D721Med (cell line): ENCODE data around the gene ADGRA1.
"Not testable (repeated sequence)": the region's sequence is repeated elsewhere in the genome, so short reads cannot be mapped to it uniquely, and the experiment has no call there.

Experiments used
- DNase-seq: peaks from one replicate; pipeline ENCODE4 v3.0.0; 2011; ENCODE audit warnings: low spot score; ENCODE audit not compliant: insufficient read length
- FAIRE-seq: peaks from 2 replicates; lab custom pipeline; 2011; peaks lifted over from hg19 to GRCh38; lab: Jason Lieb, UNC
- CTCF ChIP-seq: IDR thresholded peaks from 2 replicates; pipeline ENCODE4 v1.5.1; 2012; ENCODE audit warnings: mild to moderate bottlenecking, control low read depth; ENCODE audit not compliant: insufficient read depth; ENCODE audit errors: missing control alignments

The ADGRA1 gene

DNA sequence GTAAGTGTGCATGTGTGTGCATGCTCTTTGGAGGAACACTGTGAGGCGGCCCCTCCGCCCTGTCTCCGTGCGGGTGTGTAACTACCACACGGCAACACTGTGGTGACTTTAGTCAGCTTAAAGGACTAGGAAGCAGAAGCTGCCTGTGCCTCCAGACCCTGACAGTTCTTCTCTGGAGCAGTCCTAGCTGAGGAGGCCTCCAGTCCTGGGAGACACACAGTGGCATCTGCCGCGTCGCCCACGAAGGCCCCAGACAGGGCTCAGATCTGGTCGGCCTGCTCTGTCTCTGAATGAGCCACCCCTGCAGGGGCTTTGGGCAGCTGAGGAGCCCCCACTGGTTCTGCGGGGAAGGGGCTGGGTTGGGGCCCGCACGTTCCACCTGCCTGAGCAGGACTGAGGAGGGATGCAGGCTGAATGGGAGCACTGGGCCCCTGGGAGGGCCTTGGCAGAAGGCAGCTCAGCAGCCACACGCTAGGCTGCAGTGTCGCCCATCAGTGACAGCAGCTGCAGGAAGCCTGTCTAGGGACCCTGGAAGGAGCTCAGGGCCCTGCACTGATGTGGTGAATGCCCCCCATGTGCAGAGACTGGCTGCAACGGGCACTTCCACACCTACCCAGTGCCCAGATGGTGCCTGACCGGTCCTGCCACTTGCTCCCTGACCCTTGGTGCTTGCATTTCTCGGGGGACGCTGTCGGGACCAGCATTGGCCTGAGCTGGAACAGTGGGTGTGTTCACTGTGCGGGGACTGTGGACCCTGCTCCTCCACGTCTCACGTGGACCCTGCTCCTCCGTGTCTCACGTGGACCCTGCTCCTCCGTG lies 45.0 kb downstream of the ADGRA1 start:
- no peak for FAIRE-seq
- TF ChIP-seq CTCF: no peak
- no peak for DNase-seq

DNA sequence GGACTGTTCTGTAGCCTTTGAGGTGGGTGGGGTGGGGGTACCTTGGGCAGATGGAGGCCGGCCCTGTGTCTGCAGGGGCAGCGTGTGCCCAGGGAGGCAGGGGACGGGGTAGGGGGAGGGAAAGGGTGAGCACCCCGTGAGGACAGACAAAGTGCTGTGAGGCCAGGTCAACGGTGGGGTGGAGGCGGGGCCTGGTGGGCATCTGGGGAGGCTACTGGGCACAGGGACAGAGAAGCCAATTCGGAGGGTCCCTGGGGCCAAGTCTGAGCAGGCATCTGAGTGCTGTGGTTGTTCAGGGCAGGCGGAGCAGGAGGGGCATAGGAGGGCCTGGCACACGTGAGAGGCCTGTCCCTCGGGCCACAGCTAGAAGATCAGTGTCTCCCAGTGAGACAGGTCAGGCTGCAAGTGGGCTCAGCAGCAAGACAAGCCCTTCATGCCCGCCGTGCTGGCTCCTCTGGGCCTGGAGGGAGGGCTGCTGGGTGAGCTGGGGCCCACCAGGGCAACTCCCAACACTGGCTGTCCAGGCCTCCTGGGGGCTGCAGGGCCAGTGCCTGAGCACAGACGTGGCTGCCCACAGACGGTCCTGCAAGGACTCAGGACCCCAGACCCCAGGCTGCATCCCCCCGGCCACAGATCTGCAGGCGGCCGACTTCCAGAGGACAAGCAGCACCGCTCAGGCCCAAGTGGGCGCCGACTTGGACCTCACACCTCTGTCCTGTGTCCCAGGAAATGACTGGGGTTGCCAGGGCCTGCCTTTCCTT lies 45.9 kb downstream of the ADGRA1 start:
- DNase-seq (no peak), FAIRE-seq (no peak)
- no peak for TF ChIP-seq CTCF

DNA sequence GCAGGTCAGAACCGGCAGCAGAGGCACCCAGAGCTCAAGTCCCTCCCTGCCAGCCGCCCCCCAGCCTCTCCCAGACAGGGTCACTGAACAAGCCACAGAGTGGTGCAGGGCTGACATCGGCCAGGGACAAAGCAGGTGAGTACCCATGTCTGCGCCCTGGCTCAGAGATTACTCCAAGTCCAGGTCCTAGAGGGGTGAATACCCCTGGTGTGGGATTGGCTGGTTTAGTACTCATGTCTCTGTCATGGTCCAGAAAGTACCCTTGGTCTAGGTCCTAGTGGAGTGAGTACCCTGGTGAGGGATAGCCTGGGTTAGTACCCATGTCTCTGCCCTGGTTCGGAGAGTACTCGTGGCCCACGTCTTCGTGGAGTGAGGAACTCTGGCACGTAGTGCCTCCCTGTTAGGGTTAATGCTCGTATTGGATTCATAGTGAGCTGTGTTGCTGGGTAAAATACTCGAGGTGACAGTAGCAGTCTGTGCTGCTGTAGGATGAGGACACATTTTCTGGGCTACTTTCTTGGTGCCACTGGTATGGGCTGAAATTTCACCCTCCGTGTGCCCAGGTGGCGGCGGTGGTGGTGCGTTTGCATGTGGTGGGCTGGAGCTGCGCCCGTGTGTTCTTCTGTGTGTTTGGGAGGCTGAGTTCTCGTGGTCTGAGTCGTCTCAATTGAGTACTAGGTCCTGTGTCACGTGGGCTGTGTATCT lies 46.8 kb downstream of the ADGRA1 start:
- TF ChIP-seq CTCF: no peak
- FAIRE-seq (no peak), DNase-seq (no peak)

DNA sequence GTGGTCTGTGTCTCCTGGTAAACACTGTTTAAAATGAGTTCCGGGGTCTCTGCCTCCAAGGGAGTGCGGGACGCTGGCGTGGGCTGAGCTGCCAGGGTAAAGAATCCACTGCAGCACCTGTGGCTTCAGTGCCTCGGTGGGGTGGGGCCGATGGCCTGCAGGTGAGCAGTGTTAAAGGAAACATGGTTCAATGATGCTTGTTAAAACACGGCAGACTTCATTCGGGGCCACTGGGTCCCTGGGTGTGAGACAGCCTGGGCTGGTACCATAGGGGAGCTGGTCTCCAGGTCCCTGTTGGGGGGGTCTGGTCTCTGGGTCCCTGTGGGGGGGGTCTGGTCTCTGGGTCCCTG lies 47.4 kb downstream of the ADGRA1 start:
- FAIRE-seq (no peak), DNase-seq (no peak)
- no peak for TF ChIP-seq CTCF

DNA sequence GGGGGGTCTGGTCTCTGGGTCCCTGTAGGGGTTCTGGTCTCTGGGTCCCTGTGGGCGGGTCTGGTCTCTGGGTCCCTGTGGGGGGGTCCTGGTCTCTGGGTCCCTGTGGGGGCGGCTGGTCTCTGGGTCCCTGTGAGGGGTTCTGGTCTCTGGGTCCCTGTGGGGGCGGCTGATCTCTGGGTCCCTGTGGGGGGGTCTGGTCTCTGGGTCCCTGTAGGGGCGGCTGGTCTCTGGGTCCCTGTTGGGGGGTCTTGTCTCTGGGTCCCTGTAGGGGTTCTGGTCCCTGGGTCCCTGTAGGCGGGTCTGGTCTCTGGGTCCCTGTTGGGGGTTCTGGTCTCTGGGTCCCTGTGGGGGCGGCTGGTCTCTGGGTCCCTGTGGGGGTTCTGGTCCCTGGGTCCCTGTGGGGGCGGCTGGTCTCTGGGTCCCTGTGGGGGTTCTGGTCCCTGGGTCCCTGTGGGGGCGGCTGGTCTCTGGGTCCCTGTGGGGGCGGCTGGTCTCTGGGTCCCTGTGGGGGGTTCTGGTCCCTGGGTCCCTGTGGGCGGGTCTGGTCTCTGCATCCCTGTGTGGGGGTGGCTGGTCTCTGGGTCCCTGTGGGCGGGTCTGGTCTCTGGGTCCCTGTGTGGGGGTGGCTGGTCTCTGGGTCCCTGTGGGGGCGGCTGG lies 49.9 kb downstream of the ADGRA1 start:
- FAIRE-seq, DNase-seq: not testable (repeated sequence)

DNA sequence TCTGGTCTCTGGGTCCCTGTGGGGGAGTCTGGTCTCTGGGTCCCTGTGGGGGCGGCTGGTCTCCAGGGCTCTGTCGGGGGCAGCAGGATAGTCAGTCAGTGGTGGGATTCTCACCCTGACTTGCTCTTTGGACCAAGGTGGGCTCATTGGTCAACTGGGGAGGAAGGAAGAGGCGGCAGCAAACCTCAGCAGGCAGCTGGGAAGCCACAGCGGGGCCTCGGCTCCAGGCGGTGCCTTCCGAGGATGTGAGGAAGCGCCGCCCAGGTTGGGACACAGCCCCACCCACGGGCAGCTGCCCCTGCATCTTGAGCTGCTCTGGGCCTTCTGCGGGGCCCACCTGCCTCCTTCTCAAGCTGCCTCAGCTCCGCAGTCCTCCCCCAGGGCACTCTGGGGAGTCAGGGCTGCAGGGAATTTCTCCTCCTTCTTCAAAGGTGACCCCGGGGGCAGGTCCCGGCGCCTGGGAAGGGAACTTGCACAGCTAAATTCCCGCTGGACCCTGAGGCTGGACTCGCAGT lies 51.9 kb downstream of the ADGRA1 start:
- FAIRE-seq (no peak), DNase-seq (no peak)
- no peak for TF ChIP-seq CTCF
